HEK293 (cell line): ENCODE results near the gene TPRN.

Source experiments
- CTCF ChIA-PET: fragments of 350-600 bp; formaldehyde crosslinking; extraction: SDS; loops from one replicate; lab custom pipeline; 2021; ENCODE audit warnings: antibody characterized with exemption; lab: Yijun Ruan, JAX
- POLR2A ChIA-PET: fragments of 300-600 bp; formaldehyde crosslinking; extraction: SDS; loops from one replicate; lab custom pipeline; 2020; ENCODE audit warnings: antibody characterized with exemption, inconsistent platforms; lab: Yijun Ruan, JAX
- H3K27ac ChIP-seq: fragments of 200-500 bp; sonication (Bioruptor generic); 2 replicates; pipeline ENCODE4 v1.5.1; 2014; ENCODE audit warnings: low read depth, low read length, control low read depth, inconsistent platforms; ENCODE audit errors: extremely low read depth
- H3K36me3 ChIP-seq, 2 experiments: fragments of 200-500 bp in 1 of 2; sonication (Bioruptor generic) in 1 of 2; 1 replicate in 1 of 2; 2 replicates in 1 of 2; pipeline ENCODE4 v1.5.1; 2014 to 2017; ENCODE audit warnings: inconsistent platforms in 2 of 2, low read length in 2 of 2; ENCODE audit not compliant: control insufficient read depth in 2 of 2, insufficient read depth in 1 of 2
- H3K4me1 ChIP-seq: fragments of 200-500 bp; sonication (Bioruptor generic); 2 replicates; pipeline ENCODE4 v1.5.1; 2014; ENCODE audit warnings: mild to moderate bottlenecking, low read length, inconsistent platforms; ENCODE audit not compliant: control insufficient read depth, insufficient read depth
- H3K4me3 ChIP-seq: 2 replicates; pipeline ENCODE4 v1.5.1; 2011; ENCODE audit warnings: low read depth, mild to moderate bottlenecking, control low read depth, low read length, moderate library complexity
- H3K9me3 ChIP-seq: fragments of 200-500 bp; sonication (Bioruptor generic); 2 replicates; pipeline ENCODE4 v1.5.1; 2014; ENCODE audit warnings: low read depth, low read length, inconsistent platforms; ENCODE audit not compliant: control insufficient read depth, insufficient read depth
- IKZF3 ChIP-seq: fragments of 450-650 bp; IDR thresholded peaks from 2 replicates; pipeline ENCODE4 v1.5.0; 2018; ENCODE audit warnings: missing biosample characterization, mild to moderate bottlenecking, missing genetic modification characterization, moderate library complexity
- INSM2 ChIP-seq: fragments of 450-650 bp; formaldehyde crosslinking; IDR thresholded peaks from 2 replicates; pipeline ENCODE4 v1.5.1; 2016; ENCODE audit warnings: missing biosample characterization, missing genetic modification characterization
- KLF10 ChIP-seq: fragments of 450-650 bp; IDR thresholded peaks from 2 replicates; pipeline ENCODE4 v1.5.1; 2018; ENCODE audit warnings: missing biosample characterization, mild to moderate bottlenecking, missing genetic modification characterization
- PATZ1 ChIP-seq: fragments of 450-650 bp; formaldehyde crosslinking; IDR thresholded peaks from 2 replicates; pipeline ENCODE4 v1.5.1; 2016; ENCODE audit warnings: missing biosample characterization, missing genetic modification characterization
- RBAK ChIP-seq: fragments of 450-650 bp; formaldehyde crosslinking; IDR thresholded peaks from 2 replicates; pipeline ENCODE4 v1.5.1; 2016; ENCODE audit warnings: missing biosample characterization, missing genetic modification characterization
- SCRT2 ChIP-seq: fragments of 450-650 bp; formaldehyde crosslinking; IDR thresholded peaks from 2 replicates; pipeline ENCODE4 v1.5.1; 2016; ENCODE audit warnings: missing biosample characterization, missing genetic modification characterization
- TSHZ1 ChIP-seq: fragments of 450-650 bp; formaldehyde crosslinking; IDR thresholded peaks from 2 replicates; pipeline ENCODE4 v1.5.1; 2016; ENCODE audit warnings: missing biosample characterization, missing genetic modification characterization, borderline replicate concordance
- ZBTB26 ChIP-seq: fragments of 450-650 bp; formaldehyde crosslinking; optimal IDR thresholded peaks from 2 replicates; pipeline ENCODE3; 2016; ENCODE audit warnings: missing biosample characterization, mild to moderate bottlenecking, missing genetic modification characterization
- ZBTB6 ChIP-seq: fragments of 450-650 bp; formaldehyde crosslinking; IDR thresholded peaks from 2 replicates; pipeline ENCODE4 v1.5.1; 2017; ENCODE audit warnings: missing biosample characterization, missing genetic modification characterization
- ZFP41 ChIP-seq: fragments of 450-650 bp; formaldehyde crosslinking; IDR thresholded peaks from 2 replicates; pipeline ENCODE4 v1.5.1; 2016; ENCODE audit warnings: missing biosample characterization, missing genetic modification characterization, borderline replicate concordance
- ZNF335 ChIP-seq: fragments of 450-650 bp; formaldehyde crosslinking; conservative IDR thresholded peaks from 2 replicates; pipeline ENCODE4 v1.5.1; 2016; ENCODE audit warnings: missing biosample characterization, missing genetic modification characterization
- ZNF394 ChIP-seq: fragments of 450-650 bp; formaldehyde crosslinking; IDR thresholded peaks from 2 replicates; pipeline ENCODE4 v1.5.1; 2016; ENCODE audit warnings: missing biosample characterization, missing genetic modification characterization, mild to moderate bottlenecking, moderate library complexity, borderline replicate concordance
- ZNF433 ChIP-seq: fragments of 450-650 bp; formaldehyde crosslinking; IDR thresholded peaks from 2 replicates; pipeline ENCODE4 v1.5.1; 2016; ENCODE audit warnings: missing biosample characterization, missing genetic modification characterization, low read depth
- ZNF514 ChIP-seq: fragments of 450-650 bp; formaldehyde crosslinking; IDR thresholded peaks from 2 replicates; pipeline ENCODE4 v1.5.1; 2016; ENCODE audit warnings: missing biosample characterization, missing genetic modification characterization
- ZNF548 ChIP-seq: fragments of 450-650 bp; formaldehyde crosslinking; IDR thresholded peaks from 2 replicates; pipeline ENCODE4 v1.5.1; 2016; ENCODE audit warnings: missing biosample characterization, missing genetic modification characterization
- ZNF621 ChIP-seq: fragments of 450-650 bp; formaldehyde crosslinking; IDR thresholded peaks from 2 replicates; pipeline ENCODE4 v1.5.1; 2017; ENCODE audit warnings: missing biosample characterization, missing genetic modification characterization
- ZNF658 ChIP-seq: fragments of 450-650 bp; formaldehyde crosslinking; IDR thresholded peaks from 2 replicates; pipeline ENCODE4; 2016; ENCODE audit warnings: missing biosample characterization, missing genetic modification characterization
- ZNF792 ChIP-seq: fragments of 450-650 bp; formaldehyde crosslinking; IDR thresholded peaks from 2 replicates; pipeline ENCODE4 v1.5.1; 2016; ENCODE audit warnings: missing biosample characterization, missing genetic modification characterization

TPRN gene

GRCh38 chr9:137168573-137168903, 32.0 kb downstream of the TPRN start:
- Histone ChIP-seq H3K27ac (no peak overlapping the region; the same call in 1 of the 2 replicates), H3K9me3 (no peaks in the 10 kb centered on the region), H3K4me3 (peak overlapping the region; percentile 11), H3K36me3 (no peaks in the 10 kb centered on the region), H3K4me1 (no peaks in the 10 kb centered on the region; the same call in 1 of the 2 replicates)
- TF ChIP-seq ZBTB6 (no peak), ZNF548 (no peak), IKZF3 (no peak), ZNF335 (tag by site-specific recombination) (peak; percentile 85), ZNF514 (tag by site-specific recombination) (no peak), INSM2 (peak; percentile 32; the same call in 1 of the 2 replicates), KLF10 (no peak), ZNF394 (tag by site-specific recombination) (no peak), RBAK (tag by site-specific recombination) (no peak), ZNF621 (tag by site-specific recombination) (no peak), SCRT2 (tag by site-specific recombination) (no peak), ZFP41 (tag by site-specific recombination) (no peak), ZNF792 (tag by site-specific recombination) (peak; percentile 98), PATZ1 (tag by site-specific recombination) (0 out of 2 replicates have a peak, but pooled peaks have one; percentile 0), ZNF433 (tag by site-specific recombination) (no peak), ZBTB26 (tag by site-specific recombination) (peak; percentile 62), TSHZ1 (tag by site-specific recombination) (no peak), ZNF658 (tag by site-specific recombination) (no peak)
- POLR2A ChIA-PET, result interaction anchor here (1.0 to 7.4 kb wide), 5 partner anchors 10 to 72 kb away, joined by 3 to 53 read pairs (median 14); partner anchors contain the start of genes ANAPC2, SSNA1 and TUBB4B
- CTCF ChIA-PET, result interaction anchor here (1.6 kb wide), 1 partner anchor 22 kb away, joined by 4 read pairs; no protein-coding TSS in a partner anchor
